Psoas muscle (tissue), 8 donors: Measurements from ENCODE around the gene H2AZ2. TPM values are rescaled to one million over a fixed set of nuclear protein-coding genes. Genes with fewer than 3 reads are reported as not detected.
A peak's percentile ranks its signal among the peaks of the same experiment; 100 is the strongest.

Experiments
- ATAC-seq, 4 donors: fragments of 200-7000 bp; cut with Tn5 transposase; one replicate each; pipeline ENCODE4 v1.9.1; 2020; ENCODE audit warnings: moderate library complexity in 3 of 4, mild to moderate bottlenecking in 2 of 4
- DNase-seq, 2 donors: peaks; one replicate each; pipeline ENCODE4 v3.0.0-alpha.2; 2020
- H3K27ac ChIP-seq: fragments of 200-600 bp; one replicate; pipeline ENCODE4 v1.8.0; 2022
- H3K27me3 ChIP-seq, 3 donors: fragments of 200-600 bp in 1 of 3; one replicate each; pipeline versions ENCODE4 v1.6.1 to v1.8.0; 2013 to 2022; ENCODE audit warnings: low read length in 2 of 3, mild to moderate bottlenecking in 2 of 3, moderate library complexity in 1 of 3; ENCODE audit not compliant: insufficient read depth in 3 of 3
- H3K36me3 ChIP-seq, 2 donors: fragments of 200-600 bp in 1 of 2; one replicate each; pipeline versions ENCODE4 v1.6.1 to v1.8.0; 2013 to 2022; ENCODE audit warnings: low read depth in 1 of 2, mild to moderate bottlenecking in 1 of 2, moderate library complexity in 1 of 2; ENCODE audit not compliant: insufficient read depth in 1 of 2
- H3K4me1 ChIP-seq: fragments of 200-600 bp; one replicate; pipeline ENCODE4 v1.8.0; 2022
- H3K4me3 ChIP-seq: fragments of 200-600 bp; one replicate; pipeline ENCODE4 v1.8.0; 2022; ENCODE audit warnings: mild to moderate bottlenecking
- H3K9me3 ChIP-seq: fragments of 200-600 bp; one replicate; pipeline ENCODE4 v1.8.0; 2022
- WGBS, 3 donors: extraction: QIAGEN DNeasy Blood & Tissue Kit; methylation state at CpG; one replicate each; pipeline versions ENCODE4 v1.1.6 to v1.1.7; 2013; 5-methylcytosine and 5-hydroxymethylcytosine counted together
- intact Hi-C, 2 donors: fragments of 100-400 bp; cut with DNase I; formaldehyde crosslinking; loops; one replicate each; pipeline versions ENCODE4 v1.11.0 to v1.14.2; 2022
- polyA plus RNA-seq, 3 donors: library from polyadenylated mRNA; stranded (reverse); fragments of 200-250 nt; gene quantifications; one replicate each; pipeline ENCODE4 v1.2.3, GENCODE V29; 2013
- total RNA-seq, 4 donors: library from RNA; stranded (reverse); fragmentation: NEBNext Ultra II Directional in 2 of 4; extraction: Animal tissue kit (Norgen Biotek cat#: 25700) in 2 of 4; gene quantifications; one replicate each; pipeline versions ENCODE4 v1.2.1 to v1.2.4, GENCODE V29; 2021 to 2023
- TF ChIP-seq, protein P1 (sequence below): fragments of 200-600 bp; IDR thresholded peaks from one replicate; pipeline ENCODE4 v1.8.0; 2022; ENCODE audit warnings: antibody characterized with exemption
- donor health status: healthy with polysubstance abuse.
- donor health status: DM: no; HTN: no; CAD: no; lungs with moderate emphysema.
- donor health status: Bipolar disorder and iron deficiency.
- donor health status: healthy.
- donor health status: DM: yes; HTN: yes; CAD: no.
- donor health status: DM: no; HTN: no; CAD: no.
- donor health status: DM: no; HTN: no; CAD: no.
- donor health status: DM: yes; HTN: yes; CAD: no.

The H2AZ2 gene
- total and polyA plus RNA-seq, 7 donors: 37.1 to 155 (median 124) TPM

GRCh38 chr7:44823255-44823781 is 24.6 kb downstream of the H2AZ2 start:
- Histone ChIP-seq H3K9me3 (no peaks in the 10 kb centered on the region), H3K4me3 (no peak overlapping the region), H3K36me3 (peaks cover 2 to 45% of the 10 kb centered on the region in 2 donors), H3K4me1 (no peaks in the 10 kb centered on the region), H3K27ac (no peak overlapping the region), H3K27me3 (no peaks in the 10 kb centered on the region)
- TF ChIP-seq, protein P1, sequence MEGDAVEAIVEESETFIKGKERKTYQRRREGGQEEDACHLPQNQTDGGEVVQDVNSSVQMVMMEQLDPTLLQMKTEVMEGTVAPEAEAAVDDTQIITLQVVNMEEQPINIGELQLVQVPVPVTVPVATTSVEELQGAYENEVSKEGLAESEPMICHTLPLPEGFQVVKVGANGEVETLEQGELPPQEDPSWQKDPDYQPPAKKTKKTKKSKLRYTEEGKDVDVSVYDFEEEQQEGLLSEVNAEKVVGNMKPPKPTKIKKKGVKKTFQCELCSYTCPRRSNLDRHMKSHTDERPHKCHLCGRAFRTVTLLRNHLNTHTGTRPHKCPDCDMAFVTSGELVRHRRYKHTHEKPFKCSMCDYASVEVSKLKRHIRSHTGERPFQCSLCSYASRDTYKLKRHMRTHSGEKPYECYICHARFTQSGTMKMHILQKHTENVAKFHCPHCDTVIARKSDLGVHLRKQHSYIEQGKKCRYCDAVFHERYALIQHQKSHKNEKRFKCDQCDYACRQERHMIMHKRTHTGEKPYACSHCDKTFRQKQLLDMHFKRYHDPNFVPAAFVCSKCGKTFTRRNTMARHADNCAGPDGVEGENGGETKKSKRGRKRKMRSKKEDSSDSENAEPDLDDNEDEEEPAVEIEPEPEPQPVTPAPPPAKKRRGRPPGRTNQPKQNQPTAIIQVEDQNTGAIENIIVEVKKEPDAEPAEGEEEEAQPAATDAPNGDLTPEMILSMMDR: no peak
- intact Hi-C loops: no loop called here
- DNase-seq (no peak), ATAC-seq (no peak)
- 83 to 85% (median 84%) methylated on average over 5 of the region's 5 CpGs for WGBS, 3 donors

- Histone ChIP-seq H3K4me3 (no peak overlapping the region), H3K27me3 (no peaks in the 10 kb centered on the region), H3K36me3 (peaks cover 0 to 7% of the 10 kb centered on the region in 2 donors), H3K9me3 (no peaks in the 10 kb centered on the region), H3K4me1 (no peaks in the 10 kb centered on the region), H3K27ac (no peak overlapping the region)
- WGBS, 3 donors: 67 to 84% (median 82%) methylated on average over 2 of the region's 2 CpGs
- ATAC-seq: no peak
- TF ChIP-seq, protein P1: no peak
- DNase-seq: no peak
- intact Hi-C loops: no loop called here
Observed at GRCh38 chr7:44819292-44819691, 28.6 kb downstream of the H2AZ2 start.

DNA sequence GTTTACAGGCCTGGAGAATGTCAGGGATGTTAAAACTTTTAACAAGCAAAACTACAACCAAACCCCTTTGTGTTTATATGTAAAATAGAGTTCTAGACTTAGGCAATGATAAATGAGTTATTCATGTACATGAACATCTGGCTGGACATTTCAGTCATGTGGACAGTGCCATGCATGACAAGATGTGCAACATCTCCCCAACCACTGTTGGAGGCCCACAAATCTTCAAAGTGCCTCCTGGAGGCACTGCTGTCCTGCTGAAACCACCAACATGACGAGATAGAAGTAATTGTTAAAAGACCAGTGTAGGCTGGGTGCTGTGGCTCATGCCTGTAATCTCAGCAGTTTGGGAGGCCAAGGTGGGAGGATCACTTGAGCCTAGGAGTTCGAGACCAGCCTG is 33.0 kb downstream of the H2AZ2 start:
- H3K4me3 ChIP-seq: no peak overlapping the region
- H3K4me1 ChIP-seq: no peaks in the 10 kb centered on the region
- H3K27ac ChIP-seq: no peak overlapping the region
- intact Hi-C loops: no loop called here
- TF ChIP-seq, protein P1: no peak
- H3K36me3 ChIP-seq: no peaks in the 10 kb centered on the region
- 87 to 98% (median 89%) methylated on average over 2 of the region's 2 CpGs for WGBS, 3 donors
- H3K27me3 ChIP-seq: no peaks in the 10 kb centered on the region
- ATAC-seq (no peak), DNase-seq (no peak)
- H3K9me3 ChIP-seq: no peaks in the 10 kb centered on the region

DNA sequence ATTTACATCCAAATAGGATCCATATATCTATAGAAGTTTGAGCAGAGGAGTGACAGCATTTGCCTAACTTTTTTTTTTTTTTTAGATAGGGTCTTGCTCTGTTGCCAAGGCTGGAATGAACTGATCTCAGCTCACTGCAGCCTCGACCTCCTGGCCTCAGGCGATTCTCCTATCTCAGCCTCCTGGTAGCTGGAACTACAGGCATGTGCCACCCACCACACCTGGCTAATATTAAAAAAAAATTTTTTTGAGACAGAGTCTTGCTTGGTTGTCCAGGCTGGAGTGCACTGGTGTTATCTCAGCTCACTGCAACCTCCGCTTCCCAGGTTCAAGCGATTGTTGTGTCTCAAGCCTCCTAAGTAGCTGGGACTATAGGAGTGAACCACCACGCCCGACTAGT is 36.3 kb downstream of the H2AZ2 start:
- peak in 1 of 4 donors; percentile 8 for ATAC-seq
- H3K27me3 ChIP-seq: no peaks in the 10 kb centered on the region
- no peaks in the 10 kb centered on the region for H3K9me3 ChIP-seq
- no peak overlapping the region for H3K27ac ChIP-seq
- TF ChIP-seq, protein P1: no peak
- H3K36me3 ChIP-seq: no peaks in the 10 kb centered on the region
- H3K4me1 ChIP-seq: no peaks in the 10 kb centered on the region
- intact Hi-C loops: no loop called here
- no peak for DNase-seq
- H3K4me3 ChIP-seq: no peak overlapping the region
- WGBS, 3 donors: 94 to 97% (median 95%) methylated on average over 6 of the region's 6 CpGs

GRCh38 chr7:44811093-44811492 is 36.8 kb downstream of the H2AZ2 start:
- TF ChIP-seq, protein P1: no peak
- Histone ChIP-seq H3K4me3 (no peak overlapping the region), H3K9me3 (no peaks in the 10 kb centered on the region), H3K27me3 (no peaks in the 10 kb centered on the region), H3K4me1 (no peaks in the 10 kb centered on the region), H3K27ac (no peak overlapping the region), H3K36me3 (no peaks in the 10 kb centered on the region)
- DNase-seq (no peak), ATAC-seq (peak in 3 of 4 donors; percentile 56 to 75 (median 66))
- intact Hi-C loops: no loop called here
